NCI-H1694 treated with DMSO at 0.1 percent for 48 hours (cell line): ENCODE data around the gene MAP2K4.

Source experiments
- DNase-seq: peaks from one replicate; lab custom pipeline; 2025; lab: John Stamatoyannopoulos, UW

Gene MAP2K4

GRCh38 chr17:12089809-12090384 lies 69.2 kb downstream of the MAP2K4 start:
- no peak for DNase-seq

- no peak for DNase-seq
Observed at GRCh38 chr17:12094336-12094735, 73.7 kb downstream of the MAP2K4 start.

- DNase-seq, result no peak
Observed at GRCh38 chr17:12095522-12095921, 74.8 kb downstream of the MAP2K4 start.

GRCh38 chr17:12097326-12097725 lies 76.6 kb downstream of the MAP2K4 start:
- DNase-seq, result no peak

- DNase-seq, result no peak
Observed at GRCh38 chr17:12098568-12098967, 77.9 kb downstream of the MAP2K4 start.

- no peak for DNase-seq
Observed at GRCh38 chr17:12099412-12099811, 78.7 kb downstream of the MAP2K4 start.

- no peak for DNase-seq
Observed at GRCh38 chr17:12104831-12105230, 84.2 kb downstream of the MAP2K4 start.

GRCh38 chr17:12107905-12108304 lies 87.2 kb downstream of the MAP2K4 start:
- DNase-seq, result no peak

GRCh38 chr17:12110906-12111305 lies 90.2 kb downstream of the MAP2K4 start:
- no peak for DNase-seq

GRCh38 chr17:12113156-12113555 lies 92.5 kb downstream of the MAP2K4 start:
- DNase-seq, result no peak

- DNase-seq, result no peak
Observed at GRCh38 chr17:12114686-12115418, 94.2 kb downstream of the MAP2K4 start.

GRCh38 chr17:12116143-12116542 lies 95.5 kb downstream of the MAP2K4 start:
- DNase-seq, result no peak

- no peak for DNase-seq
Observed at GRCh38 chr17:12118617-12119016, 97.9 kb downstream of the MAP2K4 start.

- no peak for DNase-seq
Observed at GRCh38 chr17:12122075-12122474, 101.4 kb downstream of the MAP2K4 start.

GRCh38 chr17:12127177-12127576 lies 106.5 kb downstream of the MAP2K4 start:
- no peak for DNase-seq

- no peak for DNase-seq
Observed at GRCh38 chr17:12127667-12128066, 107.0 kb downstream of the MAP2K4 start.

GRCh38 chr17:12128946-12129345 lies 108.3 kb downstream of the MAP2K4 start:
- no peak for DNase-seq

- no peak for DNase-seq
Observed at GRCh38 chr17:12133183-12133582, 112.5 kb downstream of the MAP2K4 start.

GRCh38 chr17:12134101-12134500 lies 113.4 kb downstream of the MAP2K4 start:
- no peak for DNase-seq

- no peak for DNase-seq
Observed at GRCh38 chr17:12134587-12134986, 113.9 kb downstream of the MAP2K4 start.

GRCh38 chr17:12136243-12136642 lies 115.6 kb downstream of the MAP2K4 start:
- no peak for DNase-seq

- no peak for DNase-seq
Observed at GRCh38 chr17:12136646-12137045, 116.0 kb downstream of the MAP2K4 start.

- DNase-seq, result no peak
Observed at GRCh38 chr17:12137859-12138258, 117.2 kb downstream of the MAP2K4 start.

GRCh38 chr17:12140685-12141084 lies 120.0 kb downstream of the MAP2K4 start:
- no peak for DNase-seq
